DOHH2 (cell line): Measurements from ENCODE around the gene ANKDD1A.

Experiments used
- H3F3A ChIP-seq: fragments of 200-600 bp; sonication (generic), shearing (Covaris generic); 2 replicates; pipeline ENCODE4 v1.6.0; 2016; ENCODE audit warnings: antibody characterized with exemption, mild to moderate bottlenecking; ENCODE audit not compliant: control insufficient read depth, insufficient read depth
- H3K27ac ChIP-seq: fragments of 200-600 bp; sonication (generic); 2 replicates; pipeline ENCODE4 v1.5.1; 2014; ENCODE audit warnings: low read depth, mild to moderate bottlenecking, low read length, moderate library complexity
- H3K27me3 ChIP-seq: fragments of 200-600 bp; sonication (generic); 2 replicates; pipeline ENCODE4 v1.6.1; 2014; ENCODE audit warnings: mild to moderate bottlenecking, low read length, mixed read lengths; ENCODE audit not compliant: control insufficient read depth
- H3K36me3 ChIP-seq: fragments of 200-600 bp; sonication (generic); 2 replicates; pipeline ENCODE4 v1.6.1; 2014; ENCODE audit warnings: mild to moderate bottlenecking, low read length, moderate library complexity, mixed read lengths; ENCODE audit not compliant: control insufficient read depth
- H3K4me1 ChIP-seq: fragments of 200-600 bp; sonication (generic); 2 replicates; pipeline ENCODE4 v1.6.1; 2014; ENCODE audit warnings: mild to moderate bottlenecking, low read length, mixed read lengths; ENCODE audit not compliant: control insufficient read depth
- H3K4me2 ChIP-seq: fragments of 200-600 bp; sonication (generic); 2 replicates; pipeline ENCODE4 v1.6.0; 2014; ENCODE audit warnings: mild to moderate bottlenecking, low read length, moderate library complexity
- H3K4me3 ChIP-seq: fragments of 200-600 bp; sonication (generic); 2 replicates; pipeline ENCODE4 v1.5.1; 2014; ENCODE audit warnings: mild to moderate bottlenecking, low read length, mixed read lengths
- H3K79me2 ChIP-seq: fragments of 200-600 bp; sonication (generic); 2 replicates; pipeline ENCODE4 v1.6.1; 2014; ENCODE audit warnings: mild to moderate bottlenecking, low read length, mixed read lengths; ENCODE audit not compliant: control insufficient read depth
- H3K9me2 ChIP-seq: fragments of 200-600 bp; sonication (generic); replicated peaks from 2 replicates; pipeline ENCODE4 v1.6.1; 2014; ENCODE audit warnings: mild to moderate bottlenecking, low read length, mixed read lengths; ENCODE audit not compliant: control insufficient read depth
- H3K9me3 ChIP-seq: fragments of 200-600 bp; sonication (generic); 2 replicates; pipeline ENCODE4 v1.6.1; 2014; ENCODE audit warnings: antibody characterized with exemption, low read length, mixed read lengths; ENCODE audit not compliant: control insufficient read depth, insufficient read depth
- H4K20me1 ChIP-seq: fragments of 200-600 bp; sonication (generic); 2 replicates; pipeline ENCODE4 v1.6.0; 2014; ENCODE audit warnings: low read depth, mild to moderate bottlenecking, antibody characterized with exemption, low read length, moderate library complexity; ENCODE audit not compliant: control insufficient read depth, insufficient read depth
- CTCF ChIP-seq: fragments of 200-600 bp; sonication (generic); IDR thresholded peaks from one replicate; pipeline ENCODE4 v1.5.1; 2014; ENCODE audit warnings: antibody characterized with exemption, mild to moderate bottlenecking, low read depth, low read length; ENCODE audit not compliant: poor library complexity, severe bottlenecking
- EZH2phosphoT487 ChIP-seq: fragments of 200-600 bp; sonication (generic); IDR thresholded peaks from 2 replicates; pipeline ENCODE4 v1.6.1; 2017; ENCODE audit warnings: borderline replicate concordance, mild to moderate bottlenecking, antibody characterized with exemption, low read length, moderate library complexity, mixed read lengths

The ANKDD1A gene

GRCh38 chr15:64928626-64929220 is 17.0 kb downstream of the ANKDD1A start:
- no peak for TF ChIP-seq CTCF
- no peak for TF ChIP-seq EZH2phosphoT487
- Histone ChIP-seq H3K4me3 (no peak overlapping the region), H3K27ac (no peak overlapping the region), H3K9me3 (no peaks in the 10 kb centered on the region), H3K4me1 (peaks cover 4% of the 10 kb centered on the region), H3K4me2 (no peak overlapping the region), H3K79me2 (no peaks in the 10 kb centered on the region), H3K9me2 (no peaks in the 10 kb centered on the region), H3K27me3 (peaks cover 2% of the 10 kb centered on the region; the same call in 1 of the 2 replicates), H3F3A (no peaks in the 10 kb centered on the region), H3K36me3 (no peaks in the 10 kb centered on the region), H4K20me1 (no peaks in the 10 kb centered on the region)

- no peak overlapping the region for H3K4me3 ChIP-seq
These were observed 18.4 kb downstream of the ANKDD1A start for GRCh38 chr15:64930019-64930652.

GRCh38 chr15:64930778-64931371 is 19.2 kb downstream of the ANKDD1A start:
- no peak overlapping the region for H3K4me3 ChIP-seq
- TF ChIP-seq CTCF (no peak), EZH2phosphoT487 (no peak)
- H3K4me2 ChIP-seq: no peak overlapping the region
- no peaks in the 10 kb centered on the region for H3K9me2 ChIP-seq
- peaks cover 2% of the 10 kb centered on the region; the same call in 1 of the 2 replicates for H3K27me3 ChIP-seq
- no peak overlapping the region for H3K27ac ChIP-seq
- H3K79me2 ChIP-seq: no peaks in the 10 kb centered on the region
- no peaks in the 10 kb centered on the region for H3K9me3 ChIP-seq
- H3K36me3 ChIP-seq: no peaks in the 10 kb centered on the region
- H3K4me1 ChIP-seq: peaks cover 4% of the 10 kb centered on the region
- no peaks in the 10 kb centered on the region for H3F3A ChIP-seq
- no peaks in the 10 kb centered on the region for H4K20me1 ChIP-seq

More at GRCh38 chr15:64930019-64930652, 18.4 kb downstream of the ANKDD1A start:
- H3K27ac ChIP-seq: no peak overlapping the region
- no peaks in the 10 kb centered on the region for H4K20me1 ChIP-seq
- peaks cover 2% of the 10 kb centered on the region; the same call in 1 of the 2 replicates for H3K27me3 ChIP-seq
- H3K9me2 ChIP-seq: no peaks in the 10 kb centered on the region
- TF ChIP-seq EZH2phosphoT487 (no peak), CTCF (no peak)
- no peaks in the 10 kb centered on the region for H3K36me3 ChIP-seq
- H3K79me2 ChIP-seq: no peaks in the 10 kb centered on the region
- H3K9me3 ChIP-seq: no peaks in the 10 kb centered on the region
- H3K4me2 ChIP-seq: no peak overlapping the region
- H3K4me1 ChIP-seq: peaks cover 4% of the 10 kb centered on the region
- no peaks in the 10 kb centered on the region for H3F3A ChIP-seq
